ENCODE measurements around the gene SLCO3A1.

The SLCO3A1 gene

GRCh38 chr15:91853511-91853947, at the start of gene SLCO3A1:
Gene SLCO3A1 (plus strand): TSS chr15:91853708.
- TF ChIP-seq GATA1 (IDR thresholded peaks at IDR 0.05; ENCODE audit: low read depth, low read length) (no peak), POLR2A (IDR thresholded peaks at IDR 0.05; ENCODE audit: low read length) (no peak)
- DNase-seq = peak; percentile 50 to 57

GRCh38 chr15:91807122-91807521, 46.4 kb upstream of the SLCO3A1 start:
- TF ChIP-seq GATA1 (IDR thresholded peaks at IDR 0.05; ENCODE audit: low read depth, low read length) (no peak), POLR2A (IDR thresholded peaks at IDR 0.05; ENCODE audit: low read length) (no peak)
- DNase-seq = no peak

GRCh38 chr15:91813924-91814323, 39.6 kb upstream of the SLCO3A1 start:
- no peak for DNase-seq
- TF ChIP-seq GATA1 (IDR thresholded peaks at IDR 0.05; ENCODE audit: low read depth, low read length) (no peak), POLR2A (IDR thresholded peaks at IDR 0.05; ENCODE audit: low read length) (no peak)

- TF ChIP-seq GATA1 (IDR thresholded peaks at IDR 0.05; ENCODE audit: low read depth, low read length) = no peak
- TF ChIP-seq POLR2A (IDR thresholded peaks at IDR 0.05; ENCODE audit: low read length) = no peak
- DNase-seq = no peak
Measured at GRCh38 chr15:91816942-91817341, 36.6 kb upstream of the SLCO3A1 start.

GRCh38 chr15:91821458-91821857, 32.0 kb upstream of the SLCO3A1 start:
- DNase-seq = no peak
- TF ChIP-seq POLR2A (IDR thresholded peaks at IDR 0.05; ENCODE audit: low read length) = no peak
- no peak for TF ChIP-seq GATA1 (IDR thresholded peaks at IDR 0.05; ENCODE audit: low read depth, low read length)

GRCh38 chr15:91824256-91824655, 29.3 kb upstream of the SLCO3A1 start:
- no peak for TF ChIP-seq POLR2A (IDR thresholded peaks at IDR 0.05; ENCODE audit: low read length)
- TF ChIP-seq GATA1 (IDR thresholded peaks at IDR 0.05; ENCODE audit: low read depth, low read length) = no peak
- no peak for DNase-seq

- no peak for TF ChIP-seq GATA1 (IDR thresholded peaks at IDR 0.05; ENCODE audit: low read depth, low read length)
- no peak for TF ChIP-seq POLR2A (IDR thresholded peaks at IDR 0.05; ENCODE audit: low read length)
Measured at GRCh38 chr15:91826443-91826842, 27.1 kb upstream of the SLCO3A1 start.

GRCh38 chr15:91833056-91833455, 20.5 kb upstream of the SLCO3A1 start:
- no peak for DNase-seq
- TF ChIP-seq POLR2A (IDR thresholded peaks at IDR 0.05; ENCODE audit: low read length) (no peak), GATA1 (IDR thresholded peaks at IDR 0.05; ENCODE audit: low read depth, low read length) (no peak)

More at GRCh38 chr15:91826443-91826842, 27.1 kb upstream of the SLCO3A1 start:
- no peak for DNase-seq

GRCh38 chr15:91839867-91840266, 13.6 kb upstream of the SLCO3A1 start:
- no peak for TF ChIP-seq POLR2A (IDR thresholded peaks at IDR 0.05; ENCODE audit: low read length)
- no peak for TF ChIP-seq GATA1 (IDR thresholded peaks at IDR 0.05; ENCODE audit: low read depth, low read length)
- no peak for DNase-seq

- TF ChIP-seq POLR2A (IDR thresholded peaks at IDR 0.05; ENCODE audit: low read length) = no peak
- no peak for TF ChIP-seq GATA1 (IDR thresholded peaks at IDR 0.05; ENCODE audit: low read depth, low read length)
- DNase-seq = no peak
Measured at GRCh38 chr15:91841861-91842260, 11.6 kb upstream of the SLCO3A1 start.

GRCh38 chr15:91844341-91844740, 9.2 kb upstream of the SLCO3A1 start:
- no peak for DNase-seq
- TF ChIP-seq GATA1 (IDR thresholded peaks at IDR 0.05; ENCODE audit: low read depth, low read length) (no peak), POLR2A (IDR thresholded peaks at IDR 0.05; ENCODE audit: low read length) (no peak)

- DNase-seq = no peak
- TF ChIP-seq GATA1 (IDR thresholded peaks at IDR 0.05; ENCODE audit: low read depth, low read length) (no peak), POLR2A (IDR thresholded peaks at IDR 0.05; ENCODE audit: low read length) (no peak)
Measured at GRCh38 chr15:91844928-91845327, 8.6 kb upstream of the SLCO3A1 start.

- DNase-seq = no peak
- TF ChIP-seq GATA1 (IDR thresholded peaks at IDR 0.05; ENCODE audit: low read depth, low read length) (no peak), POLR2A (IDR thresholded peaks at IDR 0.05; ENCODE audit: low read length) (no peak)
Measured at GRCh38 chr15:91845720-91846119, 7.8 kb upstream of the SLCO3A1 start.

- no peak for DNase-seq
- TF ChIP-seq GATA1 (IDR thresholded peaks at IDR 0.05; ENCODE audit: low read depth, low read length) = no peak
- TF ChIP-seq POLR2A (IDR thresholded peaks at IDR 0.05; ENCODE audit: low read length) = no peak
Measured at GRCh38 chr15:91849180-91849579, 4.3 kb upstream of the SLCO3A1 start.

GRCh38 chr15:91849749-91850161, 3.8 kb upstream of the SLCO3A1 start:
- TF ChIP-seq POLR2A (IDR thresholded peaks at IDR 0.05; ENCODE audit: low read length) (no peak), GATA1 (IDR thresholded peaks at IDR 0.05; ENCODE audit: low read depth, low read length) (no peak)
- DNase-seq = peak; percentile 22 to 37

All from erythroblast (primary cell).